CD14-positive monocyte (primary cell): ENCODE measurements around the gene MAP1A. TPM values are rescaled to one million over a fixed set of nuclear protein-coding genes. Genes with fewer than 3 reads are reported as not detected.
A peak's percentile ranks its signal among the peaks of the same experiment; 100 is the strongest.

Source experiments
- DNase-seq, 3 donors: peaks; one replicate each; pipeline ENCODE4 v3.0.0-alpha.2; 2011 to 2022
- H2AFZ ChIP-seq: 2 replicates; pipeline ENCODE4 v1.6.0; 2012; ENCODE audit warnings: mild to moderate bottlenecking, low read depth, low read length, inconsistent platforms; ENCODE audit not compliant: insufficient read depth, poor library complexity, severe bottlenecking
- H3K27ac ChIP-seq, 2 donors: 1 replicate in 1 of 2; 2 replicates in 1 of 2; pipeline ENCODE4 v1.5.1; 2012 to 2013; ENCODE audit warnings: low read length in 2 of 2, control low read depth in 1 of 2, inconsistent platforms in 1 of 2, low read depth in 1 of 2, mild to moderate bottlenecking in 1 of 2
- H3K27me3 ChIP-seq, 2 donors: one replicate each; pipeline versions ENCODE4 v1.6.0 to v1.6.1; 2011 to 2013; ENCODE audit warnings: low read length in 2 of 2; ENCODE audit not compliant: control insufficient read depth in 2 of 2, insufficient read depth in 2 of 2
- H3K36me3 ChIP-seq, 2 donors: replicated peaks in 1 of 2; 1 replicate in 1 of 2; 2 replicates in 1 of 2; pipeline versions ENCODE4 v1.5.1 to v1.6.1; 2012 to 2013; ENCODE audit warnings: low read length in 2 of 2, control low read depth in 1 of 2, inconsistent platforms in 1 of 2, mild to moderate bottlenecking in 1 of 2; ENCODE audit not compliant: insufficient read depth in 2 of 2, control insufficient read depth in 1 of 2
- H3K4me1 ChIP-seq, 2 donors: 1 replicate in 1 of 2; 2 replicates in 1 of 2; pipeline versions ENCODE4 v1.5.1 to v1.6.1; 2012 to 2013; ENCODE audit warnings: low read length in 2 of 2, control low read depth in 1 of 2, inconsistent platforms in 1 of 2, mild to moderate bottlenecking in 1 of 2, moderate library complexity in 1 of 2; ENCODE audit not compliant: insufficient read depth in 2 of 2, control insufficient read depth in 1 of 2
- H3K4me2 ChIP-seq: replicated peaks from 2 replicates; pipeline ENCODE3; 2012; ENCODE audit warnings: low read length, moderate library complexity, mild to moderate bottlenecking; ENCODE audit not compliant: poor library complexity, severe bottlenecking; ENCODE audit errors: extremely low read depth
- H3K4me3 ChIP-seq, 3 experiments: fragments of 200-600 bp in 1 of 3; sonication (generic) in 1 of 3; replicated peaks in 1 of 3; 1 replicate in 2 of 3; 2 replicates in 1 of 3; pipeline ENCODE4 v1.5.1; 2011 to 2013; ENCODE audit warnings: low read length in 3 of 3, mild to moderate bottlenecking in 3 of 3, control low read depth in 2 of 3, low read depth in 2 of 3, inconsistent platforms in 1 of 3, moderate library complexity in 1 of 3
- H3K79me2 ChIP-seq: 2 replicates; pipeline ENCODE4 v1.6.0; 2012; ENCODE audit warnings: mild to moderate bottlenecking, control low read depth, inconsistent platforms, low read length, moderate library complexity; ENCODE audit not compliant: insufficient read depth
- H3K9ac ChIP-seq: 2 replicates; pipeline ENCODE4 v1.6.0; 2017; ENCODE audit warnings: low read length, mild to moderate bottlenecking; ENCODE audit not compliant: insufficient read depth, poor library complexity, severe bottlenecking
- H3K9me3 ChIP-seq, 2 donors: replicated peaks in 1 of 2; 1 replicate in 1 of 2; 2 replicates in 1 of 2; pipeline versions ENCODE4 v1.5.1 to v1.6.1; 2012 to 2013; ENCODE audit warnings: low read length in 2 of 2, control low read depth in 1 of 2; ENCODE audit not compliant: control insufficient read depth in 1 of 2, insufficient read depth in 1 of 2
- H4K20me1 ChIP-seq: 2 replicates; pipeline ENCODE4 v1.6.0; 2012; ENCODE audit warnings: mild to moderate bottlenecking, low read length, control low read depth, moderate library complexity; ENCODE audit not compliant: insufficient read depth
- H3K27ac Mint-ChIP-seq, 7 donors: one replicate each; pipeline ENCODE4 v1.8.0; 2020; ENCODE audit warnings: mild to moderate bottlenecking in 7 of 7, mixed read lengths in 7 of 7, moderate library complexity in 6 of 7, inconsistent platforms in 2 of 7
- H3K27me3 Mint-ChIP-seq, 3 donors: one replicate each; pipeline ENCODE4 v1.8.0; 2021 to 2022; ENCODE audit warnings: low read depth in 3 of 3, mild to moderate bottlenecking in 3 of 3, mixed read lengths in 3 of 3, moderate library complexity in 3 of 3, inconsistent platforms in 1 of 3
- H3K36me3 Mint-ChIP-seq, 2 donors: one replicate each; pipeline ENCODE4 v1.8.0; 2020; ENCODE audit warnings: mixed read lengths in 2 of 2, inconsistent platforms in 1 of 2, mild to moderate bottlenecking in 1 of 2
- H3K4me1 Mint-ChIP-seq: one replicate; pipeline ENCODE4 v1.8.0; 2020; ENCODE audit warnings: mild to moderate bottlenecking, mixed read lengths
- H3K4me3 Mint-ChIP-seq, 2 donors: one replicate each; pipeline ENCODE4 v1.8.0; 2020; ENCODE audit warnings: mild to moderate bottlenecking in 2 of 2, mixed read lengths in 2 of 2, moderate library complexity in 1 of 2
- H3K9me3 Mint-ChIP-seq, 7 donors: one replicate each; pipeline ENCODE4 v1.8.0; 2020 to 2022; ENCODE audit warnings: mixed read lengths in 7 of 7, mild to moderate bottlenecking in 6 of 7, moderate library complexity in 6 of 7, inconsistent platforms in 2 of 7
- CTCF ChIP-seq: fragments of 200-600 bp; IDR thresholded peaks from one replicate; pipeline ENCODE4 v1.8.0; 2022; ENCODE audit warnings: antibody characterized with exemption, mild to moderate bottlenecking
- WGBS: methylation state at CpG from one replicate; pipeline ENCODE4 v1.1.5; 2013; ENCODE audit warnings: missing lambda C conversion rate; ENCODE audit not compliant: insufficient coverage; 5-methylcytosine and 5-hydroxymethylcytosine counted together
- intact Hi-C, 2 donors: fragments of 100-400 bp; cut with micrococcal nuclease; formaldehyde crosslinking; loops; one replicate each; pipeline versions ENCODE4 v1.15.0 to v1.15.1; 2023
- polyA plus RNA-seq, 3 donors: library from polyadenylated mRNA; depleted of rRNA in 1 of 3; unstranded in 2 of 3; stranded (reverse) in 1 of 3; fragments of 300-500 nt in 2 of 3; fragments of >200 nt in 1 of 3; fragmentation: Illumina TruSeq in 2 of 3; gene quantifications; 1 replicate in 2 of 3; 2 replicates in 1 of 3; pipeline ENCODE4 v1.2.3, GENCODE V29; 2012 to 2021

Gene MAP1A
- polyA plus RNA-seq, 3 donors = 0.01 to 0.02 TPM; not detected in 1

GRCh38 chr15:43488790-43489189, 28.6 kb upstream of the MAP1A start:
- H3K27ac ChIP-seq = no peak overlapping the region
- no peak overlapping the region for H3K4me3 Mint-ChIP-seq
- peaks cover 10 to 12% of the 10 kb centered on the region in 2 donors for H3K4me1 ChIP-seq

GRCh38 chr15:43489191-43489590, 28.2 kb upstream of the MAP1A start:
- H3K79me2 ChIP-seq = no peaks in the 10 kb centered on the region
- H3K4me2 ChIP-seq = no peak overlapping the region
- intact Hi-C loops = no loop called here

More at GRCh38 chr15:43488790-43489189, 28.6 kb upstream of the MAP1A start:
- Mint-ChIP-seq H3K36me3 (peaks cover 3 to 22% of the 10 kb centered on the region in 2 donors), H3K4me1 (peaks cover 13% of the 10 kb centered on the region), H3K27me3 (no peaks in the 10 kb centered on the region), H3K27ac (no peak overlapping the region), H3K9me3 (no peaks in the 10 kb centered on the region)
- no peaks in the 10 kb centered on the region for H3K79me2 ChIP-seq
- WGBS = no CpG with 5 or more reads among the region's 3 CpGs
- TF ChIP-seq CTCF = no peak
- DNase-seq = no peak
- H3K9me3 ChIP-seq = no peaks in the 10 kb centered on the region
- H3K36me3 ChIP-seq = peaks cover 0 to 7% of the 10 kb centered on the region in 2 donors
- no peak overlapping the region for H3K9ac ChIP-seq
- H2AFZ ChIP-seq = no peak overlapping the region
- H4K20me1 ChIP-seq = no peaks in the 10 kb centered on the region
- H3K4me2 ChIP-seq = no peak overlapping the region
- no peaks in the 10 kb centered on the region for H3K27me3 ChIP-seq
- intact Hi-C loops = no loop called here
- H3K4me3 ChIP-seq = no peak overlapping the region

More at GRCh38 chr15:43489191-43489590, 28.2 kb upstream of the MAP1A start:
- DNase-seq = no peak
- H3K4me1 ChIP-seq = peaks cover 10 to 12% of the 10 kb centered on the region in 2 donors
- no peaks in the 10 kb centered on the region for H4K20me1 ChIP-seq
- no peak overlapping the region for H3K4me3 Mint-ChIP-seq
- H3K36me3 ChIP-seq = peaks cover 0 to 7% of the 10 kb centered on the region in 2 donors
- H3K4me1 Mint-ChIP-seq = peaks cover 13% of the 10 kb centered on the region
- WGBS = no CpG with 5 or more reads among the region's 1 CpG
- no peak overlapping the region for H3K4me3 ChIP-seq
- H3K27ac ChIP-seq = no peak overlapping the region
- no peaks in the 10 kb centered on the region for H3K27me3 ChIP-seq
- no peak overlapping the region for H2AFZ ChIP-seq
- H3K9me3 ChIP-seq = no peaks in the 10 kb centered on the region
- no peaks in the 10 kb centered on the region for H3K9me3 Mint-ChIP-seq
- H3K27ac Mint-ChIP-seq = peak overlapping the region in 1 of 7 donors; percentile 13
- H3K9ac ChIP-seq = no peak overlapping the region
- TF ChIP-seq CTCF = no peak
- H3K36me3 Mint-ChIP-seq = peaks cover 3 to 22% of the 10 kb centered on the region in 2 donors
- H3K27me3 Mint-ChIP-seq = no peaks in the 10 kb centered on the region
